ENCODE results near the gene SLF1.

- TF ChIP-seq CTCF (IDR thresholded peaks at IDR 0.05) (no peak), POLR2A (IDR thresholded peaks at IDR 0.05) (no peak)
These were observed 121.8 kb downstream of the SLF1 start for GRCh38 chr5:94740286-94740685.

Measured in right lobe of liver (tissue), 4 donors.